GM10847 (cell line): ENCODE data around the gene ARHGAP42.

Experiments used
- POLR2A ChIP-seq: IDR thresholded peaks from 2 replicates; pipeline ENCODE4 v1.6.1; 2011; ENCODE audit not compliant: insufficient read length; ENCODE audit errors: extremely low read depth

Gene ARHGAP42

DNA sequence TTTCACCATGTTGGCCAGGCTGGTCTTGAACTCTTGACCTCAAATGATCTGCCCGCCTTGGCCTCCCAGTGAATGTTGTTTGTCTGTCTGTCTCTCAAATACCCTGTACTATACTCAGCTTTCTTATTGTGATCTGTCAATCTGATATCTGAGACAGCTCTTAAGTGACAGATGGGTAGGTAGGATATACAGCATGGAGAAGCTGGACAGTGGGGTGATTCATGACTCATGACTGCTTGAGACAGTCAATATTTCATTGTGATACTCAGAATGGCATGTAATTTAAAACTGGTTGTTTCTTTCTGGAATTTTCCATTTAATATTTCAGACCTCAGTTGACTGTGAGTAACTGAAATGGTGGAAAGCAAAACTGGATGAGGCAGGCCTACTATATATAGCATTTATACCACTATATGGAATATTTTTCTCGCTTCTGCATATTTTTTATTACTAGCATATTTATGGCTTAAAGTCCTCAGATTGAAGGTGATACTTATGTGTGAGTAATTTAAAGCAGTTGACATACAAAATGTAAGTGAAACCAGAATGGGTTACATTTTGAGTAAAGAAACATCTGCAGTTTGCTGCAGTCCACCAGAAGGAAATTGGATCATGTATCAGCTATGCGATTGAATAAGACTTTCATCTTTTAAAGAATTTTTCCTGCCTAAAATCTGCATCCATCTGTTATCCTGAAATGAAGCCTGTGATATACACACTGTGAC lies 22.3 kb downstream of the ARHGAP42 start:
- TF ChIP-seq POLR2A, result no peak

DNA sequence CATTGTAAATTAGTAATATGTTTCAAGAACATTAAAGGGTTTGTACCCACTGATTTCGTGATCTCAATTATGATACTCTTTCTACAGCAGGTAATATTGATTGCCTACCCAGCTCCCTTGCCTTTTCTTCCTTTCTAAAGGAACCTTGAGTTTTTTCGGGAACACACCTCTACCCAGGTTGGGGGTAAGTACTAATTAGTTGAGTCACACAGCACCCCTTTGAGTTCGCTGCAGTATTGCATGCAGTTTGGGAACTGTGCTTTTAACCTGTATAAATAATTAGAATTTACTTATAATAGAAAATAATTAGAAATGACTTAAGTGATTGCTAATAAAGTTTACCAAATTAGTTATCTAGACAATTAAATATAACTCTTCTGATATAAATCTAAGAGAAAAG lies 24.9 kb downstream of the ARHGAP42 start:
- no peak for TF ChIP-seq POLR2A

DNA sequence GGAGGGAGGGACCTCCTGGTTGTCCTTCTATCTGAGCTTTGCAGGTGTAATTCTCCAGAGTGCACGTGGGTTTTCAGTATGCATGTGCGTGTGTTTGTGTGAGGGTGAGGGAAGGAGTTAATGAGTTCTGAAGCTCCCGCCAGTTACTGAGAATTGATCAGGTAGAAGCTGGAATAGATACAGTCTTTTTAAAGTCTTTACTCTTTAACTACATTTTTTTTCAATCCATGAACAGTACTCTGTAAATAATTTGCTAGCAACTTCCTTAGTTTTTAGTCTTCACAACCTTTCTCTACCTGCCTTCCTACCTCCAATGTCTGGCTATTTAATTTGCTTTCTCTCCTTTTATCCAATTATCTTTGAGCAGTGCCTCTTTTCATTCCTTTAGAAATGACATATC lies 25.5 kb downstream of the ARHGAP42 start:
- no peak for TF ChIP-seq POLR2A

- TF ChIP-seq POLR2A, result no peak
These were observed 28.2 kb downstream of the ARHGAP42 start for GRCh38 chr11:100715165-100715761.

GRCh38 chr11:100716838-100717237 lies 29.8 kb downstream of the ARHGAP42 start:
- TF ChIP-seq POLR2A, result no peak

DNA sequence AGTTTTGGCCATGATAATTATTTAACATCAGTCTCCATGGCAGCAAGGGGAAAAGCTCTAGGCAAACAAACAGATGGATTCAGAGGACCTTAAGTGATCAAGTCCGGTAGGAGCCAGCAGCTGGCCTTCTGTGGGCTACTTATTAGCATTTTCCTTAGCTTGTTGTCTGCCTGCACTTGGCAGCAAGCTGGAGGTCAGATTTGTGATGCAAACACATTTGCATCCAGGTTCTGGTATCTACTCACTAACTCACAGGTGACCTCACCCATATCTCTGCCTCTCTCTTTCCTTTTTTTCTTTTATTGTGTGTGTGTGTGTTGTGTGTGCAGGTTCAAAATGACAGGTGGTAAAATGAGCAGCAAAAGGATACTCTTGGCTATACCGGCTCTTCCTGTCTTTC lies 32.3 kb downstream of the ARHGAP42 start:
- TF ChIP-seq POLR2A, result no peak

- TF ChIP-seq POLR2A, result no peak
These were observed 32.7 kb downstream of the ARHGAP42 start for GRCh38 chr11:100719809-100720221.

DNA sequence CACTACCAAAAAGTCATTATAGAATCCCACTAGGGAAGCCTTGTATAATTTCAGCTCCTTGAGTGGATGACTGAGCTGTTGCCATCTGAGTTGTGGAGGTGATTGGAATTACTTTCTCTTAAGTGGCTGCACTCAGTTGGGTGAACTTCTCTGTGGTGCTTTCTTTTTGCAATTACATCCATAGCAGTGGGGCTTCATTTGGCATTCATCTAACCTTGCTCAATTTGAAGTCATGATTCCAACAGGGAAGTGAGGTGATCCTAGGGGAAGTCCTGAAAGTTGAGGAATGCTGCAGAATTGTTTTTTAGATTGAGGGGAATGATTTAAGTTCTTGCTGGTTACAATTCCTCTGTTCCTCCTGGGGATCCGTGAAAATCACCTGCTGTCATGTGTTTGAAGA lies 39.6 kb downstream of the ARHGAP42 start:
- no peak for TF ChIP-seq POLR2A

GRCh38 chr11:100727410-100727809 lies 40.3 kb downstream of the ARHGAP42 start:
- TF ChIP-seq POLR2A, result no peak

GRCh38 chr11:100730266-100730665 lies 43.2 kb downstream of the ARHGAP42 start:
- TF ChIP-seq POLR2A, result no peak

DNA sequence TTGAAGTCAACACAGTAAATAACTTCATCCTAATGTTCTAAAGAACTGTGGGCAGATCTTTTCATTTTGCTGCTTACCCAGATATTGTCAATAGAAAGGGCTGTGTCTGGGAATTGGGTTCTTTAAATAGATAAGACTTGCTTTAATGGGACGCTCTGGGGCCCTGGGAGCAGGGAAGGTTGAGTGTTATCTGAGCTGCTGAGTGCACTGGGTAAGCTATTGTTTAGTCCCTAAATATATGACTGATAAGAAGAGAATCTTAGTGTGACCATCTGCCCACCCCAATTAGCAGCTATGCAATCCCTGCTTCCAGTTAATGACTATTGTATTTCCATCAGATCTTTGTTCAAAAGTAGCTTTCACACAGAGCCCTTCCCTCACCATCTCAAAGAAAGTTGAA lies 44.4 kb downstream of the ARHGAP42 start:
- TF ChIP-seq POLR2A, result no peak

- no peak for TF ChIP-seq POLR2A
These were observed 45.9 kb downstream of the ARHGAP42 start for GRCh38 chr11:100732949-100733348.

DNA sequence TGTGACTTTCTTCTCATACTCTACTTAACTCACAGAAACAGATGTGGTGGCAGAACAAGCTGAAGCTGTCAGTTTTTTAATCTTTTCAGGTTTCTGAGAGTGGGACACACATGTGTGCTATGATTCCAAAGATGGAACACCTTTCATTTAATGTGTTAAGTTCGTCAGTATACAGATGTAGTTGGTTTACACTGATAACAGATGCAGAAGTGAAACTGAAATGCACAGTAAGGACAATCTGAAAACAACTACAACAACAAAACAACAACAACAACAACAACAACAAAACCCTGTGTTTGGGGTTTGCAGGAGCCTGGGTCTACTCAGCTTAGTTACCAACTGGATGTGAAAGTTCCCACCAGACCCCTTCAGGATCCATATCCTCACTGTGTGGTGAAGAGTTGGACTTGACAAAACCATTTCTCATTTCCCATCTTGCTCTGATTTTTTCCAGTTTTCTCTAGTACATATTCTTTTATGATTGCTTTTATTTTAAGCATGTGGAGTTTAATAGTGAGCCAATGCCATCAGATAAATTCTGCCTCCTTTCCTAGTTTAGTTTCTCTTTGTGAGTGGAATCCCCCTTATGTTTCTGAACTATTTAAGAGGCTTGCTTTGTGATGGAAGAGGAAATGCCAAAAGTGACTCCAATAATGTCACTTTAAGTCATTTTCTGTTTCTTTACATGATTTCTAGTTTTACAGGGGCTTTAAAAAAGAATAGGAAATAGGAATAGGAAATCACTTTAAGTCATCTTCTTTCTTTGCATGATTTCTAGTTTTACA lies 47.8 kb downstream of the ARHGAP42 start:
- TF ChIP-seq POLR2A, result no peak

- no peak for TF ChIP-seq POLR2A
These were observed 49.0 kb downstream of the ARHGAP42 start for GRCh38 chr11:100735949-100736675.

DNA sequence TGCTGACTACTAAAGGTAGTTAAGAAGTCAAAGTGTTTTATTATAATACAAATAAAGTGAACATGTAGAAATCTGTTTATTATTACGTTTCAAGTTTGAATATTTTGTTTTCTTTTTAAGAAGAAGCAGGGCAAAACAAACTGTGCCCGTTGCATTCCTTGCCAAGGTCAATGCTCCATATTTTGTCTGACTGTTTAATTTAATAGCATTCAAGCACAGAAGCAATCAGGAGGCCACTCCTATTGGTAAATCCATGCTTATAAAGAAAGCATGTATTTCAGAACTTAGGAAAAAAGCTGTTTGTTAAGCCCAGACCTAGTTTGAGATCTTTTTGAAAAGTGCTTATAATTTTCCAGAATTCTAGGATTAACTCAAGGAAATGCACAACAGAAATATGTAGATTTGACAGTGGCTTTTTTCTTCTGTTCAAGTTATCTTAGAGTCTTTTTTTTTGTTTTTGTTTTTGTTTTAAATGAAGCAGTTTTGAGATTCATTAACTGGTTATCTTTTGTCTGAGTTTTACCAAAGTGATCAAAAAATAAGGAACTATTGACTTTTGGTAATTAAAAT lies 51.7 kb downstream of the ARHGAP42 start:
- no peak for TF ChIP-seq POLR2A
